Neural cell (in vitro differentiated cells): ENCODE data around the gene TESK1. TPM values are rescaled to one million over a fixed set of nuclear protein-coding genes. Genes with fewer than 3 reads are reported as not detected.

Experiments used
- H2AFZ ChIP-seq: fragments of 200-600, 300-800 bp; sonication (generic), shearing (Covaris generic); 2 replicates; pipeline ENCODE4 v1.6.0; 2014; ENCODE audit warnings: low read depth, mild to moderate bottlenecking, antibody characterized with exemption, low read length, moderate library complexity
- H3F3A ChIP-seq: fragments of 200-600 bp; shearing (Covaris generic); 2 replicates; pipeline ENCODE4 v1.6.1; 2016; ENCODE audit warnings: mild to moderate bottlenecking, moderate library complexity, mixed read lengths, antibody characterized with exemption, low read length; ENCODE audit not compliant: insufficient read depth, poor library complexity, severe bottlenecking
- H3K27ac ChIP-seq: fragments of 200-600, 300-800 bp; sonication (generic), shearing (Covaris generic); 2 replicates; pipeline ENCODE4 v1.5.1; 2014; ENCODE audit warnings: mild to moderate bottlenecking, low read length, moderate library complexity
- H3K27me3 ChIP-seq: fragments of 300-800, 200-600 bp; sonication (generic), shearing (Covaris generic); 2 replicates; pipeline ENCODE4 v1.6.0; 2014; ENCODE audit warnings: mild to moderate bottlenecking, low read depth, low read length, moderate library complexity; ENCODE audit not compliant: insufficient read depth
- H3K36me3 ChIP-seq: fragments of 300-800, 200-600 bp; sonication (generic), shearing (Covaris generic); 2 replicates; pipeline ENCODE4 v1.5.1; 2014; ENCODE audit warnings: mild to moderate bottlenecking, antibody characterized with exemption, low read length, moderate library complexity; ENCODE audit not compliant: insufficient read depth
- H3K4me2 ChIP-seq: fragments of 300-800, 200-600 bp; sonication (generic), shearing (Covaris generic); 2 replicates; pipeline ENCODE4 v1.6.0; 2014; ENCODE audit warnings: mild to moderate bottlenecking, low read length
- H3K4me3 ChIP-seq: fragments of 300-800, 200-600 bp; sonication (generic), shearing (Covaris generic); 2 replicates; pipeline ENCODE4 v1.5.1; 2014; ENCODE audit warnings: mild to moderate bottlenecking, low read length, moderate library complexity
- H3K79me2 ChIP-seq: fragments of 200-600 bp; shearing (Covaris generic); replicated peaks from 2 replicates; pipeline ENCODE4 v1.6.0; 2014; ENCODE audit warnings: mild to moderate bottlenecking, low read length, moderate library complexity; ENCODE audit not compliant: insufficient read depth
- H3K9ac ChIP-seq: fragments of 300-800, 200-600 bp; sonication (generic), shearing (Covaris generic); 2 replicates; pipeline ENCODE4 v1.6.1; 2016; ENCODE audit warnings: mild to moderate bottlenecking, low read length, mixed read lengths
- H3K9me2 ChIP-seq: fragments of 200-600 bp; shearing (Covaris generic); 2 replicates; pipeline ENCODE4 v1.6.1; 2016; ENCODE audit warnings: mild to moderate bottlenecking, low read length, mixed read lengths; ENCODE audit not compliant: insufficient read depth
- H3K9me3 ChIP-seq: fragments of 200-600, 300-800 bp; sonication (generic), shearing (Covaris generic); 2 replicates; pipeline ENCODE4 v1.6.1; 2016; ENCODE audit warnings: mild to moderate bottlenecking, mixed run types, low read length, moderate library complexity, mixed read lengths
- H4K20me1 ChIP-seq: fragments of 200-600 bp; shearing (Covaris generic); 2 replicates; pipeline ENCODE4 v1.6.1; 2016; ENCODE audit warnings: mild to moderate bottlenecking, mixed run types; ENCODE audit not compliant: insufficient read depth
- EP300 ChIP-seq: fragments of 450-650 bp; conservative IDR thresholded peaks from 2 replicates; pipeline ENCODE4 v1.6.1; 2014; ENCODE audit warnings: antibody characterized with exemption, mild to moderate bottlenecking, moderate library complexity; ENCODE audit not compliant: poor library complexity, severe bottlenecking
- EZH2 ChIP-seq: fragments of 200-600, 300-800 bp; shearing (Covaris generic), sonication (generic); IDR thresholded peaks from 2 replicates; pipeline ENCODE4 v1.6.1; 2014; ENCODE audit warnings: antibody characterized with exemption, low read length, borderline replicate concordance, mild to moderate bottlenecking; ENCODE audit not compliant: insufficient read depth, poor library complexity, severe bottlenecking
- MXI1 ChIP-seq: fragments of 450-650 bp; conservative IDR thresholded peaks from 2 replicates; pipeline ENCODE4 v1.6.1; 2014; ENCODE audit warnings: antibody characterized with exemption, mild to moderate bottlenecking; ENCODE audit not compliant: poor library complexity, severe bottlenecking
- POLR2AphosphoS5 ChIP-seq: IDR thresholded peaks from 2 replicates; pipeline ENCODE4 v1.6.1; 2012
- RAD21 ChIP-seq: fragments of 450-650 bp; conservative IDR thresholded peaks from 2 replicates; pipeline ENCODE4 v1.6.1; 2014; ENCODE audit warnings: antibody characterized with exemption, mild to moderate bottlenecking, moderate library complexity
- SMC3 ChIP-seq: fragments of 450-650 bp; conservative IDR thresholded peaks from 2 replicates; pipeline ENCODE4 v1.6.1; 2014; ENCODE audit warnings: antibody characterized with exemption, mild to moderate bottlenecking, moderate library complexity; ENCODE audit not compliant: poor library complexity
- TAF1 ChIP-seq: IDR thresholded peaks from 2 replicates; pipeline ENCODE4 v1.6.1; 2012; ENCODE audit warnings: low read depth
- polyA plus RNA-seq: library from polyadenylated mRNA; depleted of rRNA; stranded (reverse); fragments of >200 nt; gene quantifications from 2 replicates; pipeline ENCODE4 v1.2.3, GENCODE V29; 2014
- TF ChIP-seq, protein P1 (sequence below): fragments of 450-650 bp; IDR thresholded peaks from 2 replicates; pipeline ENCODE4 v1.5.1; 2014; ENCODE audit warnings: antibody characterized with exemption, mild to moderate bottlenecking, moderate library complexity; ENCODE audit not compliant: poor library complexity, severe bottlenecking
- TF ChIP-seq, protein P2 (sequence below): IDR thresholded peaks from 2 replicates; pipeline ENCODE4 v1.6.1; 2012; ENCODE audit warnings: borderline replicate concordance

The TESK1 gene
- polyA plus RNA-seq, 1 donor from 2014 or later, result 37.9 TPM

DNA sequence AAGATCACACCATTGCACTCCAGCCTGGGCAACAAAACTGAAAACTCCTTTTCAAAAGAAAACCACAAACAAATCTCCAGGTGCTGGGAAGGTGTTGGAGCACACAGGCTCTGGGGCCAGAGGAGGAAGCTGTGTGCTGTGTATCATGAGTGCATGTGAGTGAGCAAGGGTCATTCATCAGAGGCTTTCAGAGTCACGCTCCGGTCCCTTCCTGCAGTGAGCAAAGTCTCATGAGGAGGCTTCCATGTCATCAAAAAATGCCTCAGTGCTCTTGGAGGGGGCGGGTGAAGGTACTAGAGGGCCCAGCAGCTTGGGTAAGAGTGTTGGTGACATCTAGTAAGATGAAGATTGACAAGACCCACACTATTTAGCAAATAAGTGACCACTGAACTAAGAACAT lies 48.3 kb upstream of the TESK1 start:
- H3K27ac ChIP-seq, result no peak overlapping the region
- no peaks in the 10 kb centered on the region for H3K36me3 ChIP-seq
- no peaks in the 10 kb centered on the region for H3F3A ChIP-seq
- H2AFZ ChIP-seq, result no peak overlapping the region
- no peak overlapping the region for H3K9ac ChIP-seq
- H4K20me1 ChIP-seq, result peaks cover 23% of the 10 kb centered on the region
- no peaks in the 10 kb centered on the region for H3K27me3 ChIP-seq
- H3K9me2 ChIP-seq, result no peaks in the 10 kb centered on the region
- H3K4me2 ChIP-seq, result no peak overlapping the region
- no peak overlapping the region for H3K4me3 ChIP-seq
- no peaks in the 10 kb centered on the region for H3K9me3 ChIP-seq
- no peaks in the 10 kb centered on the region for H3K79me2 ChIP-seq
- no peak for TF ChIP-seq POLR2AphosphoS5
- TF ChIP-seq, protein P1, sequence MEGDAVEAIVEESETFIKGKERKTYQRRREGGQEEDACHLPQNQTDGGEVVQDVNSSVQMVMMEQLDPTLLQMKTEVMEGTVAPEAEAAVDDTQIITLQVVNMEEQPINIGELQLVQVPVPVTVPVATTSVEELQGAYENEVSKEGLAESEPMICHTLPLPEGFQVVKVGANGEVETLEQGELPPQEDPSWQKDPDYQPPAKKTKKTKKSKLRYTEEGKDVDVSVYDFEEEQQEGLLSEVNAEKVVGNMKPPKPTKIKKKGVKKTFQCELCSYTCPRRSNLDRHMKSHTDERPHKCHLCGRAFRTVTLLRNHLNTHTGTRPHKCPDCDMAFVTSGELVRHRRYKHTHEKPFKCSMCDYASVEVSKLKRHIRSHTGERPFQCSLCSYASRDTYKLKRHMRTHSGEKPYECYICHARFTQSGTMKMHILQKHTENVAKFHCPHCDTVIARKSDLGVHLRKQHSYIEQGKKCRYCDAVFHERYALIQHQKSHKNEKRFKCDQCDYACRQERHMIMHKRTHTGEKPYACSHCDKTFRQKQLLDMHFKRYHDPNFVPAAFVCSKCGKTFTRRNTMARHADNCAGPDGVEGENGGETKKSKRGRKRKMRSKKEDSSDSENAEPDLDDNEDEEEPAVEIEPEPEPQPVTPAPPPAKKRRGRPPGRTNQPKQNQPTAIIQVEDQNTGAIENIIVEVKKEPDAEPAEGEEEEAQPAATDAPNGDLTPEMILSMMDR, result no peak

DNA sequence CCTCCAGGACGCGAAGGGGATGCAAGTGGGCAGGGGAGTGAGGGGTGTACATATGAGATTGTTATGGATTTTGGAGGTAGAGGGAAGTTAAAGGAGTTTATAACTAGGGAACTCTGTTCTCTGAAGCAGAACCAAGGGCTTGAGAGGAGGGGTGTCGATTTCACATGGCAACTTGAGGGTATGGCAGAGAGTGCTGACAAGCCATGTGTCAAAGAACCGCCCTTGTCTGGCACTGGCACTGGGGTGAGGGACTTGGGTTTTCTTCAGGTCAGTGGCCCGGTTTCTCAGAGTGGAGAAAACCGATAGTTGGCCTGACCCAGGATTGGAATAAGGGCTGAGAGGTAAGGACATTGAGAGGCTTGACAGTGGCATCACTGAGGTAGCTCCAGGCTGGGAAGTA lies 47.7 kb upstream of the TESK1 start:
- no peaks in the 10 kb centered on the region for H3F3A ChIP-seq
- H3K9ac ChIP-seq, result no peak overlapping the region
- peaks cover 23% of the 10 kb centered on the region for H4K20me1 ChIP-seq
- no peaks in the 10 kb centered on the region for H3K27me3 ChIP-seq
- no peak overlapping the region for H3K4me3 ChIP-seq
- no peaks in the 10 kb centered on the region for H3K36me3 ChIP-seq
- no peaks in the 10 kb centered on the region for H3K9me2 ChIP-seq
- H3K27ac ChIP-seq, result no peak overlapping the region
- no peaks in the 10 kb centered on the region for H3K9me3 ChIP-seq
- H2AFZ ChIP-seq, result no peak overlapping the region
- H3K79me2 ChIP-seq, result no peaks in the 10 kb centered on the region
- TF ChIP-seq POLR2AphosphoS5 (no peak), SMC3 (no peak), EP300 (no peak), EZH2 (no peak), MXI1 (no peak), RAD21 (no peak), TAF1 (no peak)
- TF ChIP-seq, protein P2, sequence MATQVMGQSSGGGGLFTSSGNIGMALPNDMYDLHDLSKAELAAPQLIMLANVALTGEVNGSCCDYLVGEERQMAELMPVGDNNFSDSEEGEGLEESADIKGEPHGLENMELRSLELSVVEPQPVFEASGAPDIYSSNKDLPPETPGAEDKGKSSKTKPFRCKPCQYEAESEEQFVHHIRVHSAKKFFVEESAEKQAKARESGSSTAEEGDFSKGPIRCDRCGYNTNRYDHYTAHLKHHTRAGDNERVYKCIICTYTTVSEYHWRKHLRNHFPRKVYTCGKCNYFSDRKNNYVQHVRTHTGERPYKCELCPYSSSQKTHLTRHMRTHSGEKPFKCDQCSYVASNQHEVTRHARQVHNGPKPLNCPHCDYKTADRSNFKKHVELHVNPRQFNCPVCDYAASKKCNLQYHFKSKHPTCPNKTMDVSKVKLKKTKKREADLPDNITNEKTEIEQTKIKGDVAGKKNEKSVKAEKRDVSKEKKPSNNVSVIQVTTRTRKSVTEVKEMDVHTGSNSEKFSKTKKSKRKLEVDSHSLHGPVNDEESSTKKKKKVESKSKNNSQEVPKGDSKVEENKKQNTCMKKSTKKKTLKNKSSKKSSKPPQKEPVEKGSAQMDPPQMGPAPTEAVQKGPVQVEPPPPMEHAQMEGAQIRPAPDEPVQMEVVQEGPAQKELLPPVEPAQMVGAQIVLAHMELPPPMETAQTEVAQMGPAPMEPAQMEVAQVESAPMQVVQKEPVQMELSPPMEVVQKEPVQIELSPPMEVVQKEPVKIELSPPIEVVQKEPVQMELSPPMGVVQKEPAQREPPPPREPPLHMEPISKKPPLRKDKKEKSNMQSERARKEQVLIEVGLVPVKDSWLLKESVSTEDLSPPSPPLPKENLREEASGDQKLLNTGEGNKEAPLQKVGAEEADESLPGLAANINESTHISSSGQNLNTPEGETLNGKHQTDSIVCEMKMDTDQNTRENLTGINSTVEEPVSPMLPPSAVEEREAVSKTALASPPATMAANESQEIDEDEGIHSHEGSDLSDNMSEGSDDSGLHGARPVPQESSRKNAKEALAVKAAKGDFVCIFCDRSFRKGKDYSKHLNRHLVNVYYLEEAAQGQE, result no peak
- TF ChIP-seq, protein P1, result no peak
- H3K4me2 ChIP-seq, result no peak overlapping the region
